Transverse colon (tissue), 3 donors: ENCODE results near the gene IFIH1.

Source experiments
- CTCF ChIP-seq, 5 experiments: fragments of 200-600 bp in 3 of 5; fragments of 450-650 bp in 2 of 5; sonication (generic) in 3 of 5; IDR thresholded peaks; 1 replicate in 2 of 5; 2 replicates in 3 of 5; pipeline ENCODE4 v1.5.1; 2016 to 2017; ENCODE audit warnings: antibody characterized with exemption in 5 of 5, inconsistent platforms in 3 of 5, mild to moderate bottlenecking in 2 of 5, moderate library complexity in 1 of 5
- EP300 ChIP-seq: sonication (generic); formaldehyde crosslinking; IDR thresholded peaks from one replicate; pipeline ENCODE4 v1.6.1; 2017; ENCODE audit warnings: antibody characterized with exemption, low read depth

- no peak for TF ChIP-seq CTCF (IDR thresholded peaks at IDR 0.05)
- TF ChIP-seq EP300, result no peak
Observed at GRCh38 chr2:162256591-162256991, 61.9 kb downstream of the IFIH1 start.
